Naive thymus-derived CD8-positive, alpha-beta T cell (primary cell): ENCODE data around the gene SPATA33. TPM values are rescaled to one million over a fixed set of nuclear protein-coding genes. Genes with fewer than 3 reads are reported as not detected.
A peak's percentile ranks its signal among the peaks of the same experiment; 100 is the strongest.

Experiments
- ATAC-seq, 2 donors: fragments of 150-1000 bp; cut with Tn5 transposase in 1 of 2; sonication (Bioruptor Pico), chemical (Tn5 transposase) in 1 of 2; 1 replicate in 1 of 2; 2 replicates in 1 of 2; pipeline ENCODE4 v1.10.0; 2021; ENCODE audit warnings: mild to moderate bottlenecking in 2 of 2, moderate library complexity in 2 of 2
- POLR2A ChIA-PET: fragments of 350-600 bp; sonication (Branson Sonifier 250); formaldehyde crosslinking; loops from one replicate; lab custom pipeline; 2021; ENCODE audit warnings: antibody characterized with exemption; lab: Charles Lee
- DNase-seq, 10 donors: peaks; one replicate each; pipeline versions ENCODE4 v3.0.0 to v3.0.0-alpha.2; 2020 to 2022
- H3K27ac Mint-ChIP-seq, 10 donors: one replicate each; pipeline ENCODE4 v1.8.0; 2020 to 2022; ENCODE audit warnings: mild to moderate bottlenecking in 10 of 10, mixed read lengths in 10 of 10, moderate library complexity in 4 of 10, inconsistent platforms in 1 of 10
- H3K27me3 Mint-ChIP-seq, 5 donors: one replicate each; pipeline ENCODE4 v1.8.0; 2021 to 2022; ENCODE audit warnings: mixed read lengths in 5 of 5
- H3K36me3 Mint-ChIP-seq, 3 donors: one replicate each; pipeline ENCODE4 v1.8.0; 2020 to 2022; ENCODE audit warnings: mixed read lengths in 3 of 3, mild to moderate bottlenecking in 2 of 3, inconsistent platforms in 1 of 3
- H3K4me1 Mint-ChIP-seq, 4 donors: one replicate each; pipeline ENCODE4 v1.8.0; 2021 to 2022; ENCODE audit warnings: mixed read lengths in 4 of 4
- H3K4me3 Mint-ChIP-seq, 10 donors: one replicate each; pipeline ENCODE4 v1.8.0; 2020 to 2022; ENCODE audit warnings: mild to moderate bottlenecking in 10 of 10, mixed read lengths in 10 of 10, moderate library complexity in 6 of 10, inconsistent platforms in 1 of 10
- H3K9me3 Mint-ChIP-seq, 9 donors: one replicate each; pipeline ENCODE4 v1.8.0; 2020 to 2022; ENCODE audit warnings: mixed read lengths in 9 of 9, mild to moderate bottlenecking in 3 of 9, inconsistent platforms in 1 of 9, moderate library complexity in 1 of 9
- polyA plus RNA-seq, 3 donors: library from polyadenylated mRNA; unstranded; fragments of 300-500 nt; fragmentation: Illumina TruSeq; gene quantifications; one replicate each; pipeline ENCODE4 v1.2.3, GENCODE V29; 2021
- total RNA-seq, 8 experiments: library from RNA in 2 of 8; stranded (reverse) in 2 of 8; gene quantifications; one replicate each; pipeline ENCODE4 v1.2.3 and lab custom pipeline; 2021 to 2026

SPATA33 gene
- total and polyA plus RNA-seq, 5 experiments from 2014 or later: 1.7 to 7.7 (median 3.0) TPM

DNA sequence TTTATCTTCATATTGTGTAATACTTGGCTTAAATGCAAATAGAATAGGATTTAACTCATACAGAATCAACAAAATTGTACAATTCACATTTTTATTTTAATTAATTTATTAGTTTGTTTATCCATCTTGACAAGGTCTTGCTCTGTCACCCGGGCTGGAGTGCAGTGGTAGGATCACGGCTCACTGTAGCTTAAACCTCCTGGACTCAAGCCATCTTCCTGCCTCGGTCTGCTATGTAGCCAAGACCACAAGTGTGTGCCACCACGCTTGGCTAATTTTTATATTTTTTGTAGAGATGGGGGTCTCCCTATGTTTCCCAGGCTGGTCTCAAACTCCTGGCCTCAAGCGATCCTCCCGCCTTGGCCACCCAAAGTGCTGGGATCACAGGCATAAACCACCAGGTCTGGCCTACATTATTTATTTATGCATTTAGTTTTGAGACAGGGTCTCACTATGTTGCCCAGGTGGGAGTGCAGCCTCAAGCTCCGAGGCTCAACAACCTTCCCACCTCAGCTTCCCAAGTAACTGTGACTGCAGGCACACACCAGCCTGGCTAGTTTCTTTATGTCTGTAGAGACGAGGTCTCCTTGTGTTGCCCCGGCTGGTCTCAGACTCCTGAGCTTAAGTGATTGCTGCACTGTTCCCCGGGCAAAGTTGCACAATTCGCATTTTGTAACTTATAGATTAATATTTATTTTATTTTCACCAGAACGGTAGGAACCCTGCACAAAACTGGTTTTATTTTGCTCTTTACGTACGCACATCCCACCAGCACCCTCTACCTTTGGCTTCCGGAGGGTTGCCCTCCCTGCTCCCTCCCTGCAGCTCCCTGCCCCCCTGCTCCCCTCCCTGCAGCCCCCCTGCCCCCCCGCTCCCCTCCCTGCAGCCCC lies 39.3 kb upstream of the SPATA33 start:
- POLR2A ChIA-PET: no interaction called here
- Mint-ChIP-seq H3K4me3 (no peak overlapping the region), H3K4me1 (peaks cover 10 to 20% (median 15%) of the 10 kb centered on the region in 4 donors), H3K27ac (no peak overlapping the region), H3K36me3 (no peaks in the 10 kb centered on the region), H3K9me3 (peaks cover 0 to 2% (median 0%) of the 10 kb centered on the region in 9 donors), H3K27me3 (peaks cover under 1 to 6% (median 4%) of the 10 kb centered on the region in 5 donors)
- no peak for DNase-seq
- no peak for ATAC-seq

DNA sequence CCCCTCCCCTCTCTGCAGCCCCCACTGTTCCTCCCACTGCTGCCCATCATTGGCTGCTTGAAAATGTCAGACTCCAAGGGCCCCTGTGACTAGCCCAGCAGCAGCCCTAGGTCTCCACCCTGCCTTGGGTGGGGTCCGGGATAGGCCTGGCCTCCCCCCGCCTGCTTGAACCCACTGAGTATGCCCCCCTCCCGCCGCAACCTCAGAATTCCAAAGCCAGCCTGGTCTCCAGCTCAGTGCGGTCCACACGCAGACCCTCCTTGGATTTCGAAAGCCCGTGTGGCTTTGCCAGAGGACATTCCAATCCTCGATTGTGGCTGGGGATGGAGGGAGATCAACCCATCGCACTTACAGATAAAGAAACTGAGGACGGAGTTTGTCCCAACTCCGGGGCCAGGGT lies 37.8 kb upstream of the SPATA33 start:
- DNase-seq (no peak), ATAC-seq (no peak)
- H3K9me3 Mint-ChIP-seq: peaks cover 0 to under 1% (median 0%) of the 10 kb centered on the region in 9 donors
- POLR2A ChIA-PET: no interaction called here
- H3K27me3 Mint-ChIP-seq: peaks cover 6 to 20% (median 13%) of the 10 kb centered on the region in 5 donors
- H3K36me3 Mint-ChIP-seq: no peaks in the 10 kb centered on the region
- H3K4me3 Mint-ChIP-seq: no peak overlapping the region
- peaks cover 10 to 20% (median 16%) of the 10 kb centered on the region in 4 donors for H3K4me1 Mint-ChIP-seq
- H3K27ac Mint-ChIP-seq: no peak overlapping the region

- POLR2A ChIA-PET: no interaction called here
- Mint-ChIP-seq H3K4me3 (no peak overlapping the region), H3K27me3 (peaks cover 6 to 26% (median 15%) of the 10 kb centered on the region in 5 donors)
Measured at GRCh38 chr16:89620406-89620841, 37.2 kb upstream of the SPATA33 start.

GRCh38 chr16:89621136-89621697 lies 36.4 kb upstream of the SPATA33 start:
- Mint-ChIP-seq H3K36me3 (no peaks in the 10 kb centered on the region), H3K27me3 (peaks cover 6 to 30% (median 16%) of the 10 kb centered on the region in 5 donors), H3K9me3 (no peaks in the 10 kb centered on the region), H3K4me1 (peaks cover 10 to 19% (median 13%) of the 10 kb centered on the region in 4 donors), H3K4me3 (no peak overlapping the region), H3K27ac (no peak overlapping the region)
- POLR2A ChIA-PET: no interaction called here
- no peak for ATAC-seq
- no peak for DNase-seq

More at GRCh38 chr16:89620406-89620841, 37.2 kb upstream of the SPATA33 start:
- ATAC-seq (no peak), DNase-seq (no peak)
- H3K27ac Mint-ChIP-seq: no peak overlapping the region
- no peaks in the 10 kb centered on the region for H3K36me3 Mint-ChIP-seq
- no peaks in the 10 kb centered on the region for H3K9me3 Mint-ChIP-seq
- peaks cover 10 to 21% (median 16%) of the 10 kb centered on the region in 4 donors for H3K4me1 Mint-ChIP-seq

DNA sequence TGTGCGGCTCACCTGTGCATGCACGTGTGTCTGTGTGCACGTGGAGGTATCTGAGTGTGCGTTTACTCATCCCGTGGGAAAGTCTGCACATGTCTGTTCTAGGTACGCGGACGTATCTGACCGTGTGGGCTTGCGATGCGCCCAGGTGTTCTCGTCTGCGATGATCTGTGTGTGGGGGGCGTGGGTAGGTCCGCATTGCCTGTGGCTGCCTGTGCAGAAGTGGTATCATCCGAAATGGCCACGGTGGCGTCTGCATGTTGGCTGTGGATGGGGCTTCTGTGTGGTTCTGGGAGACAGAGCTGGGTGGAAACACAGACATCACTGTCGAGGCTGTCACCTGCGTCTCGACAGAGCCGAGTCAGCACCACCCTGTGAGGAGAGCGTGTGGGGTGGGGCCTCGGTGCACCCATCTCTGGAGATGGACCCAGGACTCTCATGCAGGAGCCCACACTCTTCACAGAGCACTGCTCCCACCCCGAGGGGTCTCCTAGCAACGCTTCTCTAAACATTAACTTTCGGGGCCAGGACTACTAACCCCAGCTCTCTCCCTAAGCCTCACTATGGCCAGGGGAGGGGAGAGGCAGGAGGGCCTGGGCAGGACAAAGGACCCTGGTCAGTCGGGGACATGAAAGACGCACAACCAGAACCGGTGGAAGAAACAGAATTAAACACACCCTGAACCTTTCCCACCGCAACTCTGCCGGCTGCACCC lies 35.8 kb upstream of the SPATA33 start:
- Mint-ChIP-seq H3K9me3 (no peaks in the 10 kb centered on the region), H3K4me3 (no peak overlapping the region), H3K4me1 (peaks cover 5 to 13% (median 7%) of the 10 kb centered on the region in 4 donors), H3K27ac (peak overlapping the region in 1 of 10 donors; percentile 53), H3K36me3 (no peaks in the 10 kb centered on the region), H3K27me3 (peaks cover 6 to 30% (median 16%) of the 10 kb centered on the region in 5 donors)
- ATAC-seq (no peak), DNase-seq (no peak)
- POLR2A ChIA-PET: no interaction called here

DNA sequence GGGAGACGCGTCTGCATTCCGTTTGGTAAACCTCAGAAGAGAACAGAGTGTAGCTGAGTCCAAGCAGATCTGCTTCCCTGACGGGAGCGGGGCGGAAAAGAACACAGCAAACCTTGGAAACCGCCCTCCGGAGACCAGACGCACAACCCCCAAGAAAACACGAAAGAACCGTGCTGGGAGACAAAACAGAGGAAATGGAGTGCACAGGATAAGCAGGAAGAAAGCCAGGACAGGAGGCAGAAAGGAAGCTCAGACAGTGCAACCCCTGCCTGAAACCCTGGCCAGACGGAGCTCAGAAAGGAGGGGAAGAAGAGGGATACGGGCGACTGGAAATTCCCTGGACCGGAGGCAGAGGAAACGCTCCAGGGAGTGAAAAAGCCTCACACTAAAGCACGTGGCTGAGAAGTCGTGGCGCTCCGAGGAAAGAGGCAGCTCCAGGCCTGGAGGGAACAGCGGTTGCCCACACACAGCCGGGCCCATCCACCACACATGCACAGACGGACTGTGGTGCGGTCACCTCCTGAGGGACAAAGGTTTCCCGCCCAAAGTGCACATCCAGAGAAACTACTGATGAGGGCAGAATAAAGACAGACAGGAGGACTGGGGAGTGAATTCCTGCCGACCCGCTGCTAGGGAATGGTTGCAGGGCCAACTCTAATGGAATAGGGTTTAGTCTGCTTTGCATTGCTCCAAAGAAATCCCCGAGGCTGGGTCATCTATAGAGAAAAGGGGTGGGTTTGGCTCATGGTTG lies 34.0 kb upstream of the SPATA33 start:
- H3K4me1 Mint-ChIP-seq: peaks cover 0 to 6% (median 2%) of the 10 kb centered on the region in 4 donors
- H3K36me3 Mint-ChIP-seq: no peaks in the 10 kb centered on the region
- no peaks in the 10 kb centered on the region for H3K9me3 Mint-ChIP-seq
- no peak for ATAC-seq
- no peak for DNase-seq
- H3K27ac Mint-ChIP-seq: peak overlapping the region in 1 of 10 donors; percentile 3
- peaks cover 6 to 30% (median 16%) of the 10 kb centered on the region in 5 donors for H3K27me3 Mint-ChIP-seq
- POLR2A ChIA-PET: no interaction called here
- no peak overlapping the region for H3K4me3 Mint-ChIP-seq

GRCh38 chr16:89624777-89625761 lies 32.6 kb upstream of the SPATA33 start:
- H3K27me3 Mint-ChIP-seq: peaks cover 6 to 30% (median 16%) of the 10 kb centered on the region in 5 donors

DNA sequence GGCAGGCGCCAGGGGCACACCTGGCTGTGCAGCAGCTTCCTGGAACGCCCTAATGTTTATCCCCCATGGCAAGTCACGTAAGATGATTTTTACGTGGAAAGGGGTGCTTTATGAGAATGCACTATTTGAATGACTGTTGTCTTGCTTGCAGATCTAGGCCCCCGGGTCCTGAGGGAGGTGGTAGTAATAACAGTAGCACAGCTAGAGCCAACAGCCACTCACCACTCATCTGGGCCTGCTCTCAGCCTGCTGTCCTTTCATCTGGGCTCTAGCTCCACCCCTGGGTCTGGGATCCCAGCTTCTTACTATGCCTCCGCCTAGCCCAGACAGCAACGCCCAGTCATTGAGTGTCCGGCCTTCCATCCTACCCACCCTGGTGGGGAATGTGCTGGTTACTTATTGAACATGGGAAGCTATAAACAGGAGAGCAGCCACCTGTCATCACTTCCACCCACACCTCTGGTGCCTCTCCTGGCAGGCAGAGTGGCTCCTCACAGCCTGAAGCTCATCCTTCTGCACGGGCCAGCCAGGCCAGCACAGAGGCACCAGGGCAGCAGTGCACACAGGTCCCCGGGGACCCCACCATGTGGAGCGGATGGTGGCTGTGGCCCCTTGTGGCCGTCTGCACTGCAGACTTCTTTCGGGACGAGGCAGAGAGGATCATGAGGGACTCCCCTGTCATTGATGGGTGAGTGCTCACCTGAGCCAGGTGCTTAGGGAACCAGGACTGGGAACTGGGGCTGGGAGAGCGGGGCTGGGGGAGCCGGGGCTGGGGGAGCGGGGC lies 27.6 kb upstream of the SPATA33 start:
- Mint-ChIP-seq H3K27me3 (peaks cover 0 to 9% (median 3%) of the 10 kb centered on the region in 5 donors), H3K4me1 (no peaks in the 10 kb centered on the region), H3K9me3 (no peaks in the 10 kb centered on the region), H3K27ac (peak overlapping the region in 1 of 10 donors; percentile 34), H3K4me3 (no peak overlapping the region), H3K36me3 (no peaks in the 10 kb centered on the region)
- POLR2A ChIA-PET: no interaction called here
- ATAC-seq (no peak), DNase-seq (no peak)

More at GRCh38 chr16:89624777-89625761, 32.6 kb upstream of the SPATA33 start:
- Mint-ChIP-seq H3K4me3 (no peak overlapping the region), H3K9me3 (no peaks in the 10 kb centered on the region), H3K36me3 (no peaks in the 10 kb centered on the region), H3K27ac (no peak overlapping the region), H3K4me1 (peaks cover 0 to 4% (median 2%) of the 10 kb centered on the region in 4 donors)
- DNase-seq (no peak), ATAC-seq (no peak)
- POLR2A ChIA-PET: no interaction called here

DNA sequence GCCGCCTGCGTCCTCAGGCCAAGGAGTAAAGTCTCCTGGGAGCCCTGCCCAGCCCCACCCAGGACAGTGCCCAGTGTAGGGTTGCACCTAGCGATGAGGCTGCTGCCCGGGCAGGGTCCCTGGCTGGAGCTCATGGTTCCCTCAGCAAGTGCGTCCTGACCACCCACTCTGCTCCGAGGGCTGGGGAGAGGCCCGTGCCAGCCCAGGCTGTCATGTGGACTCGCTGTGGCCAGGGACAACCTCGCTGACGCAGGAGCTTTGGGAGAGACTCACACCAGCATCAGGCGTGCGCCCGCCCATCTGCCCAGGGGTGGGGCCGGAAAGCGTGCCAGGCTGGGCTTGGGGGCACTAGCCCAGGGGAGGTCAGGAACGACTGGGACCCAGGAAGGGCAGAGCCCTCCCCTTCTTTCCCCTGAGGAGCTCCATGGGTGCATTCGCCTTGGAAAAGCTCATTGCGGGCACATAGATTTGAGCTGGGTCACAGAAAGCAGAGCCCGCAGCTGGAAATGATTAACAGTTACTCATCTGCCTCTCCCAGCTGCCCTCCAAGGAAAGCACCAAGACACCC lies 24.5 kb upstream of the SPATA33 start:
- POLR2A ChIA-PET: no interaction called here
- H3K27me3 Mint-ChIP-seq: peaks cover 0 to 10% (median 0%) of the 10 kb centered on the region in 5 donors
- H3K4me1 Mint-ChIP-seq: no peaks in the 10 kb centered on the region
- ATAC-seq (no peak), DNase-seq (no peak)
- no peak overlapping the region for H3K4me3 Mint-ChIP-seq
- no peaks in the 10 kb centered on the region for H3K9me3 Mint-ChIP-seq
- no peaks in the 10 kb centered on the region for H3K36me3 Mint-ChIP-seq
- peak overlapping the region in 1 of 10 donors; percentile 79 for H3K27ac Mint-ChIP-seq
